HCT116 (cell line): ENCODE measurements around the gene CAMK2D.

ENCODE experiments used
- CTCF ChIP-seq, 3 experiments: fragments of 200-600 bp in 1 of 3; sonication (generic) in 1 of 3; IDR thresholded peaks in 2 of 3; conservative IDR thresholded peaks in 1 of 3; 2 replicates each; pipeline ENCODE4 v1.5.1; 2012 to 2017; ENCODE audit warnings: low read depth in 2 of 3, low read length in 2 of 3, antibody characterized with exemption in 1 of 3, borderline replicate concordance in 1 of 3, control low read depth in 1 of 3, mild to moderate bottlenecking in 1 of 3, mixed read lengths in 1 of 3, mixed run types in 1 of 3, moderate library complexity in 1 of 3; ENCODE audit not compliant: insufficient read depth in 1 of 3
- MAX ChIP-seq: IDR thresholded peaks from 2 replicates; pipeline ENCODE4 v1.6.1; 2012
- POLR2A ChIP-seq: IDR thresholded peaks from 2 replicates; pipeline ENCODE4 v1.7.0; 2011; ENCODE audit warnings: borderline replicate concordance; ENCODE audit not compliant: insufficient read depth, insufficient read length; ENCODE audit errors: extremely low read depth
- POLR2AphosphoS5 ChIP-seq: IDR thresholded peaks from 2 replicates; pipeline ENCODE4 v1.6.1; 2011; ENCODE audit warnings: mild to moderate bottlenecking, low read depth, low read length, moderate library complexity
- RAD21 ChIP-seq: IDR thresholded peaks from 2 replicates; pipeline ENCODE4 v1.6.1; 2012; ENCODE audit warnings: low read depth, mild to moderate bottlenecking
- SRF ChIP-seq: IDR thresholded peaks from 2 replicates; pipeline ENCODE4 v1.6.1; 2012; ENCODE audit warnings: low read depth
- YY1 ChIP-seq: IDR thresholded peaks from 2 replicates; pipeline ENCODE4 v1.6.1; 2011; ENCODE audit warnings: low read length, low read depth, moderate library complexity, mild to moderate bottlenecking; ENCODE audit not compliant: insufficient replicate concordance; ENCODE audit errors: extremely low read depth
- ZFX ChIP-seq: fragments of 450-650 bp; IDR thresholded peaks from 2 replicates; pipeline ENCODE4 v1.6.1; 2017

GRCh38 chr4:113653871-113654270 lies 107.7 kb downstream of the CAMK2D start:
- no peak for TF ChIP-seq CTCF (IDR thresholded peaks at IDR 0.05 in 2 of 3, conservative IDR thresholded peaks at IDR 0.05 in 1 of 3; ENCODE audit: borderline replicate concordance in 1 of 3, insufficient read depth in 1 of 3, low read depth in 2 of 3, low read length in 2 of 3)
- TF ChIP-seq ZFX: no peak
- TF ChIP-seq POLR2AphosphoS5: no peak
- no peak for TF ChIP-seq MAX
- TF ChIP-seq POLR2A: no peak
- no peak for TF ChIP-seq YY1
- no peak for TF ChIP-seq RAD21
- no peak for TF ChIP-seq SRF
